PFSK-1 (cell line): ENCODE data around the gene SST.

Experiments
- POLR2AphosphoS5 ChIP-seq: IDR thresholded peaks from 2 replicates; pipeline ENCODE4 v1.6.1; 2012; ENCODE audit warnings: low read depth, mild to moderate bottlenecking, control low read depth, low read length, moderate library complexity
- SIN3A ChIP-seq: IDR thresholded peaks from 2 replicates; pipeline ENCODE4 v1.6.1; 2012; ENCODE audit warnings: mild to moderate bottlenecking, low read length, moderate library complexity, borderline replicate concordance; ENCODE audit not compliant: insufficient read depth
- TAF1 ChIP-seq: IDR thresholded peaks from 2 replicates; pipeline ENCODE4 v1.6.1; 2012; ENCODE audit warnings: low read length, control low read depth, borderline replicate concordance; ENCODE audit not compliant: insufficient read depth
- TF ChIP-seq, protein P1 (sequence below), 2 experiments: IDR thresholded peaks; 2 replicates each; pipeline versions ENCODE4 v1.6.1 to v1.8.0; 2011 to 2012; ENCODE audit warnings: low read depth in 2 of 2, low read length in 2 of 2, control low read depth in 1 of 2, inconsistent platforms in 1 of 2, mild to moderate bottlenecking in 1 of 2, moderate library complexity in 1 of 2; ENCODE audit not compliant: insufficient read depth in 1 of 2

- no peak for TF ChIP-seq POLR2AphosphoS5
- no peak for TF ChIP-seq SIN3A
- no peak for TF ChIP-seq TAF1
- TF ChIP-seq, protein P1, sequence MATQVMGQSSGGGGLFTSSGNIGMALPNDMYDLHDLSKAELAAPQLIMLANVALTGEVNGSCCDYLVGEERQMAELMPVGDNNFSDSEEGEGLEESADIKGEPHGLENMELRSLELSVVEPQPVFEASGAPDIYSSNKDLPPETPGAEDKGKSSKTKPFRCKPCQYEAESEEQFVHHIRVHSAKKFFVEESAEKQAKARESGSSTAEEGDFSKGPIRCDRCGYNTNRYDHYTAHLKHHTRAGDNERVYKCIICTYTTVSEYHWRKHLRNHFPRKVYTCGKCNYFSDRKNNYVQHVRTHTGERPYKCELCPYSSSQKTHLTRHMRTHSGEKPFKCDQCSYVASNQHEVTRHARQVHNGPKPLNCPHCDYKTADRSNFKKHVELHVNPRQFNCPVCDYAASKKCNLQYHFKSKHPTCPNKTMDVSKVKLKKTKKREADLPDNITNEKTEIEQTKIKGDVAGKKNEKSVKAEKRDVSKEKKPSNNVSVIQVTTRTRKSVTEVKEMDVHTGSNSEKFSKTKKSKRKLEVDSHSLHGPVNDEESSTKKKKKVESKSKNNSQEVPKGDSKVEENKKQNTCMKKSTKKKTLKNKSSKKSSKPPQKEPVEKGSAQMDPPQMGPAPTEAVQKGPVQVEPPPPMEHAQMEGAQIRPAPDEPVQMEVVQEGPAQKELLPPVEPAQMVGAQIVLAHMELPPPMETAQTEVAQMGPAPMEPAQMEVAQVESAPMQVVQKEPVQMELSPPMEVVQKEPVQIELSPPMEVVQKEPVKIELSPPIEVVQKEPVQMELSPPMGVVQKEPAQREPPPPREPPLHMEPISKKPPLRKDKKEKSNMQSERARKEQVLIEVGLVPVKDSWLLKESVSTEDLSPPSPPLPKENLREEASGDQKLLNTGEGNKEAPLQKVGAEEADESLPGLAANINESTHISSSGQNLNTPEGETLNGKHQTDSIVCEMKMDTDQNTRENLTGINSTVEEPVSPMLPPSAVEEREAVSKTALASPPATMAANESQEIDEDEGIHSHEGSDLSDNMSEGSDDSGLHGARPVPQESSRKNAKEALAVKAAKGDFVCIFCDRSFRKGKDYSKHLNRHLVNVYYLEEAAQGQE (IDR thresholded peaks at IDR 0.05; ENCODE audit: insufficient read depth in 1 of 2, low read depth in 2 of 2, low read length in 2 of 2) = no peak
Observed at GRCh38 chr3:187706971-187707370, 36.8 kb upstream of the SST start.
